WTC11 (cell line): Measurements from ENCODE around the gene CEP104. TPM values are rescaled to one million over a fixed set of nuclear protein-coding genes. Genes with fewer than 3 reads are reported as not detected.

Source experiments
- ATAC-seq: fragments of 200-7000 bp; cut with Tn5 transposase; 2 replicates; pipeline ENCODE4 v1.10.0; 2021; ENCODE audit warnings: mild to moderate bottlenecking, moderate library complexity
- CTCF ChIA-PET: fragments of 300-600 bp; sonication (Branson Sonifier 250); formaldehyde crosslinking; loops from one replicate; lab custom pipeline; 2021; ENCODE audit warnings: antibody characterized with exemption; lab: Charles Lee
- POLR2A ChIA-PET: fragments of 350-600 bp; sonication (Branson Sonifier 250); formaldehyde crosslinking; loops from one replicate; lab custom pipeline; 2021; ENCODE audit warnings: antibody characterized with exemption; lab: Charles Lee
- DNase-seq: peaks from one replicate; pipeline ENCODE4 v3.0.0; 2021; ENCODE audit warnings: low spot score
- H3K27ac Mint-ChIP-seq: 2 replicates; pipeline ENCODE4 v1.8.0; 2021; ENCODE audit warnings: mixed read lengths
- H3K27me3 Mint-ChIP-seq: 2 replicates; pipeline ENCODE4 v1.8.0; 2021; ENCODE audit warnings: low read depth, mild to moderate bottlenecking, moderate library complexity, mixed read lengths
- H3K36me3 Mint-ChIP-seq: 2 replicates; pipeline ENCODE4 v1.8.0; 2021; ENCODE audit warnings: mixed read lengths
- H3K4me1 Mint-ChIP-seq: 2 replicates; pipeline ENCODE4 v1.8.0; 2022; ENCODE audit warnings: mixed read lengths
- H3K4me3 Mint-ChIP-seq: 2 replicates; pipeline ENCODE4 v1.8.0; 2021; ENCODE audit warnings: mild to moderate bottlenecking, moderate library complexity, mixed read lengths
- H3K9me3 Mint-ChIP-seq: 2 replicates; pipeline ENCODE4 v1.8.0; 2021; ENCODE audit warnings: mixed read lengths
- AFF4 ChIP-seq: sonication (generic); formaldehyde crosslinking; IDR thresholded peaks from 2 replicates; pipeline ENCODE4 v1.8.1; 2023; ENCODE audit warnings: mild to moderate bottlenecking, missing genetic modification reagents, borderline replicate concordance
- CREB1 ChIP-seq: sonication (generic); formaldehyde crosslinking; IDR thresholded peaks from 2 replicates; pipeline ENCODE4 v1.8.0; 2023; ENCODE audit warnings: mild to moderate bottlenecking, missing genetic modification reagents
- GTF2I ChIP-seq: fragments of 250-450 bp; sonication (Bioruptor Pico); conservative IDR thresholded peaks from 2 replicates; pipeline ENCODE4 v1.4.0; 2021; ENCODE audit warnings: mild to moderate bottlenecking
- NFE2L1 ChIP-seq: sonication (generic); formaldehyde crosslinking; IDR thresholded peaks from 2 replicates; pipeline ENCODE4 v1.8.1; 2023; ENCODE audit warnings: missing genetic modification reagents
- NFYB ChIP-seq: sonication (generic); formaldehyde crosslinking; conservative IDR thresholded peaks from 2 replicates; pipeline ENCODE4 v1.8.0; 2022; ENCODE audit warnings: low read depth, missing genetic modification reagents
- NR1H2 ChIP-seq: sonication (generic); formaldehyde crosslinking; IDR thresholded peaks from 2 replicates; pipeline ENCODE4 v1.9.0; 2021; ENCODE audit warnings: mild to moderate bottlenecking, moderate library complexity, missing genetic modification reagents
- SMAD4 ChIP-seq: sonication (generic); formaldehyde crosslinking; IDR thresholded peaks from 2 replicates; pipeline ENCODE4 v1.8.0; 2022; ENCODE audit warnings: mild to moderate bottlenecking, missing genetic modification reagents
- SP1 ChIP-seq: sonication (generic); formaldehyde crosslinking; conservative IDR thresholded peaks from 2 replicates; pipeline ENCODE4 v1.8.1; 2022; ENCODE audit warnings: missing genetic modification reagents
- ZNF138 ChIP-seq: sonication (generic); formaldehyde crosslinking; conservative IDR thresholded peaks from 2 replicates; pipeline ENCODE4 v1.8.1; 2022; ENCODE audit warnings: mild to moderate bottlenecking, moderate library complexity, missing genetic modification reagents
- ZNF232 ChIP-seq: sonication (generic); formaldehyde crosslinking; IDR thresholded peaks from 2 replicates; pipeline ENCODE4 v1.8.0; 2022; ENCODE audit warnings: mild to moderate bottlenecking, missing genetic modification reagents
- total RNA-seq: library from RNA; stranded (reverse); gene quantifications from 3 replicates; pipeline ENCODE4 v1.2.3, GENCODE V29; 2021
- TF ChIP-seq, protein P1 (sequence below): sonication (generic); formaldehyde crosslinking; IDR thresholded peaks from 2 replicates; pipeline ENCODE4 v1.8.1; 2022; ENCODE audit warnings: low read depth, missing genetic modification reagents, borderline replicate concordance
- TF ChIP-seq, protein P2 (sequence below): fragments of 250-450 bp; sonication (Bioruptor Pico); conservative IDR thresholded peaks from 2 replicates; pipeline ENCODE4 v1.9.0; 2021; ENCODE audit warnings: mild to moderate bottlenecking
- TF ChIP-seq, protein P3 (sequence below): sonication (generic); formaldehyde crosslinking; IDR thresholded peaks from 2 replicates; pipeline ENCODE4 v1.8.1; 2023; ENCODE audit warnings: mild to moderate bottlenecking, missing genetic modification reagents
- TF ChIP-seq, protein P4 (sequence below): sonication (generic); formaldehyde crosslinking; IDR thresholded peaks from 2 replicates; pipeline ENCODE4 v1.8.0; 2023; ENCODE audit warnings: mild to moderate bottlenecking, missing genetic modification reagents
- TF ChIP-seq, protein P5 (sequence below): sonication (generic); formaldehyde crosslinking; IDR thresholded peaks from 2 replicates; pipeline ENCODE4 v1.8.1; 2022; ENCODE audit warnings: low read depth, mild to moderate bottlenecking, moderate library complexity, missing genetic modification reagents, borderline replicate concordance
- TF ChIP-seq, protein P6 (sequence below): sonication (generic); formaldehyde crosslinking; conservative IDR thresholded peaks from 2 replicates; pipeline ENCODE4 v1.8.1; 2023; ENCODE audit warnings: mild to moderate bottlenecking, low read depth, missing genetic modification reagents, moderate library complexity

Gene CEP104
- total RNA-seq, 1 experiment from 2014 or later = 38.0 TPM

DNA sequence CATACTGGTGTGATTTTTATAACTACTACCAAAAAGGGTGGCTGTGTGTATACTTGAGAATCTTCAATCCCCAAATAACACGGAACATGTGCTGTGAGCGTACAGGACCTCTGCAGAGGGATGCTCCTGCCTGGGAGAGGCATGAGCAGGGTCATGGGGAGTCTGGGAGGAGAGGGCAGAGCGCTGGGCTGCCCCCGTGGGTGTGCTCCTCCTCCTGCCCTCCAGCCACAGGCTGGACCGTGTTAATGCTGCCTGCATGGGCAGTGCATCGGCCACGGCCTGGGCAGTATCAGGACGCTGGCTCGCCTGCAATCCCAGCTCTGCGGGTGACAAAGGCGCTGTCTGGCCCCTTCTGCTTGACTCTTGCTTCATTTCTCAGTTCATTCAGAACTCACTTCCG lies 6.2 kb downstream of the CEP104 start:
- H3K9me3 Mint-ChIP-seq = no peaks in the 10 kb centered on the region
- ChIA-PET CTCF (no interaction called here), POLR2A (no interaction called here)
- peaks cover 6% of the 10 kb centered on the region; the same call in 1 of the 2 replicates for H3K36me3 Mint-ChIP-seq
- H3K4me1 Mint-ChIP-seq = peaks cover 3% of the 10 kb centered on the region
- ATAC-seq = no peak
- H3K27ac Mint-ChIP-seq = no peak overlapping the region
- H3K4me3 Mint-ChIP-seq = no peak overlapping the region
- DNase-seq = no peak
- H3K27me3 Mint-ChIP-seq = no peaks in the 10 kb centered on the region
- TF ChIP-seq ZNF232 (CRISPR knock-in tag) (no peak), AFF4 (CRISPR knock-in tag) (no peak), NFYB (CRISPR knock-in tag) (no peak), GTF2I (CRISPR knock-in tag) (no peak), CREB1 (CRISPR knock-in tag) (no peak), SMAD4 (no peak), SP1 (CRISPR knock-in tag) (no peak), NR1H2 (CRISPR knock-in tag) (no peak), ZNF138 (no peak), NFE2L1 (CRISPR knock-in tag) (no peak)
- TF ChIP-seq, protein P1, sequence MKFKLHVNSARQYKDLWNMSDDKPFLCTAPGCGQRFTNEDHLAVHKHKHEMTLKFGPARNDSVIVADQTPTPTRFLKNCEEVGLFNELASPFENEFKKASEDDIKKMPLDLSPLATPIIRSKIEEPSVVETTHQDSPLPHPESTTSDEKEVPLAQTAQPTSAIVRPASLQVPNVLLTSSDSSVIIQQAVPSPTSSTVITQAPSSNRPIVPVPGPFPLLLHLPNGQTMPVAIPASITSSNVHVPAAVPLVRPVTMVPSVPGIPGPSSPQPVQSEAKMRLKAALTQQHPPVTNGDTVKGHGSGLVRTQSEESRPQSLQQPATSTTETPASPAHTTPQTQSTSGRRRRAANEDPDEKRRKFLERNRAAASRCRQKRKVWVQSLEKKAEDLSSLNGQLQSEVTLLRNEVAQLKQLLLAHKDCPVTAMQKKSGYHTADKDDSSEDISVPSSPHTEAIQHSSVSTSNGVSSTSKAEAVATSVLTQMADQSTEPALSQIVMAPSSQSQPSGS (CRISPR knock-in tag) = no peak
- TF ChIP-seq, protein P2, sequence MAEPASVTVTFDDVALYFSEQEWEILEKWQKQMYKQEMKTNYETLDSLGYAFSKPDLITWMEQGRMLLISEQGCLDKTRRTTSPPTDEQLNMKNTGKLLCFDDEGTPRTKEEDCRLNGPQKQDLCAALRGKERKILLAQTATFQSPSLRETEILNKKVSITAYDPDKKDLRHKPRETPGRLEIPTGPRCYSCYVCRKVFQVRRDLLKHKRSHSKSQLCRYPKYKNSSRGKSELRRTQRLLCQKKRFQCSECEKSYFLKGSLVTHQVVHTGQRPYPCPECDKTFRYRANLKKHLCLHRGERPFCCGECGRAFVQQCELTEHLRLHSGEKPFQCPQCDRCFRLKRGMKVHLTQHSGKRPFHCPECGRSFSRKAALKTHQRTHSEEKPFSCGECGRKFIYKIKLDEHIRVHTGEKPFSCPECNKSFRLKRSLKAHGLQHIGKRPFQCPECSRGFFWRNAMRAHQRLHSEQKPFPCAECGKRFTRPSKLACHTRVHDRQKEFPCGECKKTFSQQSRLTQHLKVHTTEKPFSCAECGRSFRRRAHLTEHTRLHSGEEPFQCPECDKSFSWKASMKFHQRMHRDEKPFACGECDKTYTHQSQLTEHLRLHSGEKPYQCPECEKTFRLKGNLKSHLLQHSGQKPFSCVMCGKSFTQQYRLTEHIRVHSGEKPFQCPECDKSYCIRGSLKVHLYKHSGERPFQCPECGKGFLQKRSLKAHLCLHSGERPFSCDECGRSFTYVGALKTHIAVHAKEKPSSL (CRISPR knock-in tag) = no peak
- TF ChIP-seq, protein P3, sequence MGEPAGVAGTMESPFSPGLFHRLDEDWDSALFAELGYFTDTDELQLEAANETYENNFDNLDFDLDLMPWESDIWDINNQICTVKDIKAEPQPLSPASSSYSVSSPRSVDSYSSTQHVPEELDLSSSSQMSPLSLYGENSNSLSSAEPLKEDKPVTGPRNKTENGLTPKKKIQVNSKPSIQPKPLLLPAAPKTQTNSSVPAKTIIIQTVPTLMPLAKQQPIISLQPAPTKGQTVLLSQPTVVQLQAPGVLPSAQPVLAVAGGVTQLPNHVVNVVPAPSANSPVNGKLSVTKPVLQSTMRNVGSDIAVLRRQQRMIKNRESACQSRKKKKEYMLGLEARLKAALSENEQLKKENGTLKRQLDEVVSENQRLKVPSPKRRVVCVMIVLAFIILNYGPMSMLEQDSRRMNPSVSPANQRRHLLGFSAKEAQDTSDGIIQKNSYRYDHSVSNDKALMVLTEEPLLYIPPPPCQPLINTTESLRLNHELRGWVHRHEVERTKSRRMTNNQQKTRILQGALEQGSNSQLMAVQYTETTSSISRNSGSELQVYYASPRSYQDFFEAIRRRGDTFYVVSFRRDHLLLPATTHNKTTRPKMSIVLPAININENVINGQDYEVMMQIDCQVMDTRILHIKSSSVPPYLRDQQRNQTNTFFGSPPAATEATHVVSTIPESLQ (CRISPR knock-in tag) = no peak
- TF ChIP-seq, protein P4, sequence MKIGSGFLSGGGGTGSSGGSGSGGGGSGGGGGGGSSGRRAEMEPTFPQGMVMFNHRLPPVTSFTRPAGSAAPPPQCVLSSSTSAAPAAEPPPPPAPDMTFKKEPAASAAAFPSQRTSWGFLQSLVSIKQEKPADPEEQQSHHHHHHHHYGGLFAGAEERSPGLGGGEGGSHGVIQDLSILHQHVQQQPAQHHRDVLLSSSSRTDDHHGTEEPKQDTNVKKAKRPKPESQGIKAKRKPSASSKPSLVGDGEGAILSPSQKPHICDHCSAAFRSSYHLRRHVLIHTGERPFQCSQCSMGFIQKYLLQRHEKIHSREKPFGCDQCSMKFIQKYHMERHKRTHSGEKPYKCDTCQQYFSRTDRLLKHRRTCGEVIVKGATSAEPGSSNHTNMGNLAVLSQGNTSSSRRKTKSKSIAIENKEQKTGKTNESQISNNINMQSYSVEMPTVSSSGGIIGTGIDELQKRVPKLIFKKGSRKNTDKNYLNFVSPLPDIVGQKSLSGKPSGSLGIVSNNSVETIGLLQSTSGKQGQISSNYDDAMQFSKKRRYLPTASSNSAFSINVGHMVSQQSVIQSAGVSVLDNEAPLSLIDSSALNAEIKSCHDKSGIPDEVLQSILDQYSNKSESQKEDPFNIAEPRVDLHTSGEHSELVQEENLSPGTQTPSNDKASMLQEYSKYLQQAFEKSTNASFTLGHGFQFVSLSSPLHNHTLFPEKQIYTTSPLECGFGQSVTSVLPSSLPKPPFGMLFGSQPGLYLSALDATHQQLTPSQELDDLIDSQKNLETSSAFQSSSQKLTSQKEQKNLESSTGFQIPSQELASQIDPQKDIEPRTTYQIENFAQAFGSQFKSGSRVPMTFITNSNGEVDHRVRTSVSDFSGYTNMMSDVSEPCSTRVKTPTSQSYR (CRISPR knock-in tag) = no peak
- TF ChIP-seq, protein P5, sequence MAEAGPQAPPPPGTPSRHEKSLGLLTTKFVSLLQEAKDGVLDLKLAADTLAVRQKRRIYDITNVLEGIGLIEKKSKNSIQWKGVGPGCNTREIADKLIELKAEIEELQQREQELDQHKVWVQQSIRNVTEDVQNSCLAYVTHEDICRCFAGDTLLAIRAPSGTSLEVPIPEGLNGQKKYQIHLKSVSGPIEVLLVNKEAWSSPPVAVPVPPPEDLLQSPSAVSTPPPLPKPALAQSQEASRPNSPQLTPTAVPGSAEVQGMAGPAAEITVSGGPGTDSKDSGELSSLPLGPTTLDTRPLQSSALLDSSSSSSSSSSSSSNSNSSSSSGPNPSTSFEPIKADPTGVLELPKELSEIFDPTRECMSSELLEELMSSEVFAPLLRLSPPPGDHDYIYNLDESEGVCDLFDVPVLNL (CRISPR knock-in tag) = no peak
- TF ChIP-seq, protein P6, sequence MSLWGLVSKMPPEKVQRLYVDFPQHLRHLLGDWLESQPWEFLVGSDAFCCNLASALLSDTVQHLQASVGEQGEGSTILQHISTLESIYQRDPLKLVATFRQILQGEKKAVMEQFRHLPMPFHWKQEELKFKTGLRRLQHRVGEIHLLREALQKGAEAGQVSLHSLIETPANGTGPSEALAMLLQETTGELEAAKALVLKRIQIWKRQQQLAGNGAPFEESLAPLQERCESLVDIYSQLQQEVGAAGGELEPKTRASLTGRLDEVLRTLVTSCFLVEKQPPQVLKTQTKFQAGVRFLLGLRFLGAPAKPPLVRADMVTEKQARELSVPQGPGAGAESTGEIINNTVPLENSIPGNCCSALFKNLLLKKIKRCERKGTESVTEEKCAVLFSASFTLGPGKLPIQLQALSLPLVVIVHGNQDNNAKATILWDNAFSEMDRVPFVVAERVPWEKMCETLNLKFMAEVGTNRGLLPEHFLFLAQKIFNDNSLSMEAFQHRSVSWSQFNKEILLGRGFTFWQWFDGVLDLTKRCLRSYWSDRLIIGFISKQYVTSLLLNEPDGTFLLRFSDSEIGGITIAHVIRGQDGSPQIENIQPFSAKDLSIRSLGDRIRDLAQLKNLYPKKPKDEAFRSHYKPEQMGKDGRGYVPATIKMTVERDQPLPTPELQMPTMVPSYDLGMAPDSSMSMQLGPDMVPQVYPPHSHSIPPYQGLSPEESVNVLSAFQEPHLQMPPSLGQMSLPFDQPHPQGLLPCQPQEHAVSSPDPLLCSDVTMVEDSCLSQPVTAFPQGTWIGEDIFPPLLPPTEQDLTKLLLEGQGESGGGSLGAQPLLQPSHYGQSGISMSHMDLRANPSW (CRISPR knock-in tag) = no peak
